Endometrial microvascular endothelial cells (primary cell): Measurements from ENCODE around the gene IL10RA. TPM values are rescaled to one million over a fixed set of nuclear protein-coding genes. Genes with fewer than 3 reads are reported as not detected.
"Not testable (repeated sequence)": the region's sequence is repeated elsewhere in the genome, so short reads cannot be mapped to it uniquely, and the experiment has no call there.

Experiments used
- in situ Hi-C: cut with HindIII; loops from 2 replicates; pipeline ENCODE4 v1.10.0; 2017; ENCODE audit warnings: low sequenced_read_pairs, low pct_unique_long_range_greater_than_20kb; ENCODE audit errors: inconsistent ontology term
- total RNA-seq: library from RNA; depleted of rRNA; stranded (reverse); fragments of >200 nt; gene quantifications from one replicate; pipeline ENCODE4 v1.2.3, GENCODE V29; 2015; ENCODE audit errors: inconsistent ontology term

Gene IL10RA
- total RNA-seq, 1 donor from 2014 or later, result not detected

DNA sequence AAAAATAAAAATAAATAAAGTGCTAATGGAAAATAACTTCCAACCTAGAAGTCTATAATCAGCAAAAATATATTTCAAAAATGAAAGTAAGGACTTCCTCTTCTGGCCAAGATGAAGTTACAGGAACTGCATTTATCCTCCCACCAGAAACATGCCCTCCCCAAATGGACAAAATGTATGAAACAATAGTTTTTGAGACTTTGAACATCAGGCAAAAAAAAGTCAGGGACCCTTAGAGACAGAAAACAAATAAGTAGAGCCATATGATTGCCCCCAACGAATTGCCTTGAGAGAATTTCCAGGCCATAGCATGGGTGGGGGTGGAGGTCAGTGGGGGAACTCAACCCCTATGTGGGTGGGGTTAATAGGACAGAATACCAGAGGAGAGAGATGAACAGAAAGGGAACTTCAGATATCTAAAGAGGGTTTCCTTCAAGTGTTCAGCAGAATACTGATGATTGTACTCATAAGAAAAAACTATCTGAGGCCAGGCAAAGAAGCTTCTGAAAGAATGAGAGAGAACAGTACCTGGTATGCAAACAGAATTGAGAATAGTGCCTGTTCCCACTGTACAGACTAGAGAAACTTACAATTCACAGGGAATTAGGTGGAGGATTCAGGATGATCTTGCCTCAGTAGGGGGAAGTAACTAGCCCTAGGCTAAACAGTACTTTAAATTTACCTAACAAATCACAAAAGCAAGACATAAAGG lies 26.6 kb upstream of the IL10RA start:
- in situ Hi-C loops, result no loop called here

GRCh38 chr11:117960406-117960805 lies 25.8 kb upstream of the IL10RA start:
- in situ Hi-C loops, result no loop called here

- in situ Hi-C loops, result no loop called here
Measured at GRCh38 chr11:117961896-117962295, 24.3 kb upstream of the IL10RA start.

GRCh38 chr11:117962826-117963225 lies 23.4 kb upstream of the IL10RA start:
- in situ Hi-C loops, result no loop called here

- in situ Hi-C loops, result no loop called here
Measured at GRCh38 chr11:117966908-117967307, 19.3 kb upstream of the IL10RA start.

GRCh38 chr11:117969160-117969991 lies 16.8 kb upstream of the IL10RA start:
- in situ Hi-C loops, result no loop called here

DNA sequence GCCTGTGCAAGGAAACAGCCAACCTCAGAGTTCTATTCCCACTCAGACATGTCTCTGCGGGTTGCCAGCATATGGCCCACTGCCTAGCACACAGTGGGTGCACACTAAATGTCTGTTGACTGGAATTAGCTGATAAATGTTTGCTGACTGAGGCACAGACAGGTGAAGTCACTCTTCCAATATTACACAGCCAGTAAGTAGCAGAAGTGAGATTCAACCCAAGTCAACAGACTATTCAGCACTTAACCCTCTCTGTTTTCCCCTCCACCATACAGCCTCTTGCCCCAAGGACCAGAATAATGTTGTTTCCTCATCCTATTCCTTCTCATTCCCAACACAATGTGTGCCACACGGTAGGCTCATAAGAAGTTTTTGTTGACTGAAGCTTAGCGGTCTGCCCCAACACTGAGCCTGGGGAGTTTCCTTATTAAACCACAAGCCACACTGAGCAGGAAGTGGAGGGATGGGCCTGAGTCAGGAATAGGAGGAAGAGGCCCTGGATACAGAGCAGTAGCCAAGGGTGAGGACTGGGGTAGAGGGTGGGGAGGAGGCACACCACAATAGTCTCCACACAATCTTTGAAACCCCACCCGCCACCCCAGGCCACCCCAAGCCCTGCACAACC lies 15.7 kb upstream of the IL10RA start:
- in situ Hi-C loops, result no loop called here

- in situ Hi-C loops, result no loop called here
Measured at GRCh38 chr11:117972044-117972443, 14.2 kb upstream of the IL10RA start.

GRCh38 chr11:117972629-117973502 lies 13.3 kb upstream of the IL10RA start:
- in situ Hi-C loops, result no loop called here

- in situ Hi-C loops, result no loop called here
Measured at GRCh38 chr11:117973503-117973860, 12.7 kb upstream of the IL10RA start.

DNA sequence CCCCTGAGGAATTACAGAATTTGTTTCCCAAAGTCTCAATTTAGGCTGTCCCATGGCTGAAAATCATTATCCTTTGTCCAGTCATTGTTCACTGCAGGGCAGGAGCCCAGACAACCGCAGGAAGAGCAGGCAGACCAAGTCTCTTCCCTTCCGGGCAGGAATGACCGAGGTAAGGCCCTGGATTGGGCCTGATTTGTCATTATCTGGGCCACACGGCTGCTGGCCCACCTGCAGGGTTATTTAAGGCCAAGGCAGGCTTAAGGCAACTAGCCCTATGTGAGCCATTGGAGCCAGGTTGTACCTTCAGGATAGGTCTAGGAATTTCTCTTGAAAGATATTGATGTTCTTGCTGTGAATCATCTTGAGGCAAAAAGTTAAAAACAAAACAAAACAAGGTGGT lies 9.7 kb upstream of the IL10RA start:
- in situ Hi-C loops, result no loop called here

- in situ Hi-C loops, result no loop called here
Measured at GRCh38 chr11:117977029-117977428, 9.2 kb upstream of the IL10RA start.

DNA sequence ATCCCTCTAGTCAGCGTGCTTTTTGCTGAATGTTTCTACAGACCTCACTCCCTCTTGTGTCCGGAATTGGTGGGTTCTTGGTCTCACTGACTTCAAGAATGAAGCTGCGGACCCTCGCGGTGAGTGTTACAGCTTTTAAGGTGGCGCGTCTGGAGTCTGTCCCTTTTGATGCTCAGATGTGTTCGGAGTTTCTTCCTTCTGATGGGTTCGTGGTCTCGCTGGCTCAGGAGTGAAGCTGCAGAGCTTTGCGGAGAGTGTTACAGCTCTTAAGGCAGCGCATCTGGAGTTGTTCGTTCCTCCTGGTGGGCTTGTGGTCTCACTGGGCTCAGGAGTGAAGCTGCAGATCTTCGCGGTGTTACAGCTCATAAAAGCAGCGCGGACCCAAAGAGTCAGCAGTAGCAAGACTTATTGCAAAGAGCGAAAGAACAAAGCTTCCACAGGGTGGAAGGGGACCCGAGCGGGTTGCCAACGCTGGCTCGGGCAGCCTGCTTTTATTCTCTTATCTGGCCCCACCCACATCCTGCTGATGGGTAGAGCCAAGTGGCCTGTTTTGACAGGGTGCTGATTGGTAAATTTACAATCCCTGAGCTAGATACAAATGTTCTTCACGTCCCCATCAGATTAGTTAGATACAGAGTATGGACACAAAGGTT lies 8.5 kb upstream of the IL10RA start:
- in situ Hi-C loops, result not testable (repeated sequence)

DNA sequence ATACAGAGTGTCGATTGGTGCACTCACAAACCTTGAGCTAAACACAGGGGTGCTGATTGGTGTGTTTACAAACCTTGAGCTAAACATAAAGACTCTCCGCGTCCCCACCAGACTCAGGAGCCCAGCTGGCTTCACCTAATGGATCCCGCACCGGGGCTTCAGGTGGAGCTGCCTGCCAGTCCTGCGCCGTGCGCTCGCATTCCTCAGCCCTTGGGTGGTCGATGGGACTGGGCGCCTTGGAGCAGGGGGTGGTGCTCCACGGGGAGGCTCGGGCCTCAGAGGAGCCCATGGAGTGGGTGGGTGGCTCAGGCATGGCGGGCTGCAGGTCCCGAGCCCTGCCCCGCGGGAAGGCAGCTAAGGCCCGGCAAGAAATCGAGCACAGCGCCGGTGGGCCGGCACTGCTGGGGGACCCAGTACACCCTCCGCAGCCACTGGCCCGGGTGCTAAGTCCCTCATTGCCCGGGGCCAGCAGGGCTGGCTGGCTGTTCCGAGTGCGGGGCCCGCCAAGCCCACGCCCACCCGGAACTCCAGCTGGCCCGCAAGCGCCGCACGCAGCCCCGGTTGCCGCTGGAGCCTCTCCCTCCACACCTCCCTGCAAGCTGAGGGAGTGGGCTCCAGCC lies 7.8 kb upstream of the IL10RA start:
- in situ Hi-C loops, result not testable (repeated sequence)

DNA sequence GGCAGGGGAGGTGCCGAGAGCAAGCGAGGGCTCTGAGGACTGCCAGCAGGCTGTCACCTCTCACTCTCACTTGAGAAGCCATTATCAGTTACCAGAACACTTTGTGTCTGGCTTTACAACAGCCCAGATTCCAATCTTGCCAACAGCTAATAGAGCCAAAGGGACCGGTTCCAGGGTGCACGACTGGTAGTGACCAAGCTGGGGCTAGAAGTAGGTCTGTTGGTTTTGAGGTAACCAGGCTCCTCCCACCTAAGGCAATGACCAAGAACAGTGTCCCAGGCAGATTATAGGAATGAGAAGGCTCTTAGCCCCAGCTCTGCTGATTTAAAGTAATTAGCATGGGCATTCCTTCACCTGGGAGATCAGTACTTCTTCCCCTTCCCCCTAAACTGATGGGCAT lies 7.2 kb upstream of the IL10RA start:
- in situ Hi-C loops, result no loop called here

- in situ Hi-C loops, result no loop called here
Measured at GRCh38 chr11:117979481-117980211, 6.5 kb upstream of the IL10RA start.

GRCh38 chr11:117980280-117980679 lies 5.9 kb upstream of the IL10RA start:
- in situ Hi-C loops, result no loop called here

GRCh38 chr11:117980720-117981119 lies 5.5 kb upstream of the IL10RA start:
- in situ Hi-C loops, result no loop called here
